Occipital lobe (tissue), 2 donors: ENCODE data around the gene CD99. TPM values are rescaled to one million over a fixed set of nuclear protein-coding genes. Genes with fewer than 3 reads are reported as not detected.

Source experiments
- DNase-seq: peaks from one replicate; lab custom pipeline; 2025; lab: John Stamatoyannopoulos, UW
- total RNA-seq: library from RNA; depleted of rRNA; stranded (reverse); fragments of >200 nt; gene quantifications from one replicate; pipeline ENCODE4 v1.2.3, GENCODE V29; 2014

CD99 gene, protein sequence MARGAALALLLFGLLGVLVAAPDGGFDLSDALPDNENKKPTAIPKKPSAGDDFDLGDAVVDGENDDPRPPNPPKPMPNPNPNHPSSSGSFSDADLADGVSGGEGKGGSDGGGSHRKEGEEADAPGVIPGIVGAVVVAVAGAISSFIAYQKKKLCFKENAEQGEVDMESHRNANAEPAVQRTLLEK
- 7.2 TPM for total RNA-seq

DNA sequence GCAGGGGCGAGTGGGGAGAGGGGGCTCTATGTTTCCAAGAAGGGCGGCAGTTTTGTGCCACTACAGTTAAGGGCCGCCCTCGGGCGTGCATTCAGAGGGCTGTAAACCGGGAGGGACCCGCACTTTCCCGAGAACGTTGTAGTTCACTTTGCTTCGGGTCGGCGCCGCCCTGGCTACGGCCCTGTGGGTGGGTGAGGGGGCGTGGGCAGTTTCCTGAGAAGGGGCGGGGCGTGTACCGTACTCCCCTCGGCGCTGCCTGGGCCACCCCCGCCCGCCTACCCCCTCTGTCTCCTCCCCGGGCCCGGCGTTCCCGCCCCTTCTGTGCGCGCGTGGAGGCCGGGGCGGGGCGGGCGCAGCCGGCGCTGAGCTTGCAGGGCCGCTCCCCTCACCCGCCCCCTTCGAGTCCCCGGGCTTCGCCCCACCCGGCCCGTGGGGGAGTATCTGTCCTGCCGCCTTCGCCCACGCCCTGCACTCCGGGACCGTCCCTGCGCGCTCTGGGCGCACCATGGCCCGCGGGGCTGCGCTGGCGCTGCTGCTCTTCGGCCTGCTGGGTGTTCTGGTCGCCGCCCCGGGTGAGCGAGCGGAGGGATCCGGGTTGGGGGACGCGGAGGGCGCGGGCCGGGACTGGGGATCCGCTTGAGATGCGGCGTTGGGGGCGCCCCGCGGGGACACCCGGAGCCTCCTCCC, at the start of gene CD99:
TSS of gene CD99 (plus strand) at position 440 of the 687 bp plus-strand sequence. CDS start at position 506, 66 bp downstream.
- DNase-seq = no peak

DNA sequence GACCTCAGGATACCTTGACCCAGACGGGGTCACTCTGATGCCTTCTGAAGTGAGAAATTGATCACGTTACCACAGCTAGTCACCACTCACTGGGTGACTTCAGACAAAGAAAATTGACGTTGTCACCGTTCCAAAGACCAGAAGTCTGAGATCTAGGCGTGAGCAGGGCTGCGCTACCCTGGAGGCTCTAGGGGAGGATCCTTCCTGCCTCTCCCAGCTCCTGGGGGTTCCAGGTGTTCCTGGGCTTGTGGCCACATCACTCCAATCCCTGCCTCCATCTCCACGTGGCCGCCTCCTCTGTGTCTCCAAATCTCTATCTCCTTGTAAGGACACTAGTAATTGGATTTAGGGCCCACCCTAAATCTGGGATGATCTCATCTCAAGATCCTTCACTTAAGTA, 48.9 kb upstream of the CD99 start:
- no peak for DNase-seq

DNA sequence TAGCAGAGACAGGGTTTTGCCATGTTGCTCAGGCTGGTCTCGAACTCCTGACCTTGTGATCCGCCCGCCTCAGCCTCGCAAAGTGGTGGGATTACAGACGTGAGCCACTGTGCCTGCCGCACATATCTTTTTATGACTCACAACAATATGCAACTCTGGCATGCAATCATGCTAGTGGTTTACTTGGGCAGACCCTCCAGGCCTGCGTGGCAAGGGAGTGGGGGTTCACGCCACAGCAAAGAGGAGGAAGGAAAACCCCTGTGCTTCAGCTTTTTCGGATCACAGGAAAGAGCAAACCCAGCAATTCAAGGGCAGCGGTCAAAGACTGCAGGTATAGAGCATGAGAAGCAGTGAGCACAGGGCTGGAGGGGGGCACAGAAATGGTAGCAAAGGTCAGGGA, 48.3 kb upstream of the CD99 start:
- no peak for DNase-seq

DNA sequence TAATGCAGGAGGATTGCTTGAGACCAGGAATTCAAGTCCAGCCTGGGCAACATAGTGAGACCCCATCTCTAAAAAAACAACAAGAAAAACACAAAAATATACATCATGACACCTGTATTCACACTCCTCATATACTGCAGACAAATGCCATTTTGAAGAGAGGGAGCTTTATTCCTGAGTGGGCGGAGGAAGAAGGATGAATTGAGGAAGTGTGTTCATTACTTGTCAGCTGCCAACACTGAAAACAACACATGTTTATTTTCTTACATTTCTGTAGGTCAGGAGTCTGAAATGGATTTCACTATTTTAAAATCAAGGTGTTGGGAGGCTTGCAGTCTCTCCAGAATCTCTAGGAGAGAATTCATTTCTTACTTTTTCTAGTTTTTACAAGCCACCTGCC, 47.2 kb upstream of the CD99 start:
- no peak for DNase-seq

DNA sequence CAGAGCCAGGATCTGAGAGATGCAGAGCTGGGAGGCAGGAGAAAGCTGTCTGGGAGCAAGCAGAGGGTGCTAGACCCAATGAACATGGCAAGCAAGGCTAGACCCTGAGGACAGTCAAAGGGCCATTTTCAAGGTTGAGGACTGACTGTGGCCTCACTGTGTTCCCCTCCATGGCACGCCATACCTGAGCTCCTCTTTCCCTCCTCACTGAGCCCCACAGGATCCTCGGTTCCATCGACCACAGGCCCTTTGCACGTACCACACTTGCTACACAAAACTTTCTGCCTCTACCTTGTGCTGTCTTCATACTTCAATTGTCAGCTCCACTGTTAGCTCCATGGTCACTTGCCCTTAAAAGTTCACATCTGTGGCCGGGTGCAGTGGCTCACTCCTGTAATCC, 45.5 kb upstream of the CD99 start:
- no peak for DNase-seq

DNA sequence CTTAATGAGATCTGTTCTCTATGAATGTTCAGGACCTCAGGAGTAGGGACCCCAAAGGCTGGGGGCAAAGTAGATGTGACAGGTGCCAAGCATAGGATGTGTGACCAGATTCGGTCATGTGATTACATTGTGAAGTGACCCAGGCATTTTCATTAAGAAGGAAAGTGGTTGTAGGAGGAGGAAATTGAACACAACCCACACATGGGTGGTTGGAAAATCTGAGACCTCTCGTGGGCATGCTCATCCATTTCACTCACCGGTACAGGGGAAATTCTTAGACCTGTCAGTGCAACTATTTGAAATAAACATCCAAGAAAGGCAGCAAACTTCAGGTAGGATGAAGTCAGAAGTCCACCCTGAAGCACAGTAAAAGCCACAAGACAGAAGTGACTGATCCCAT, 43.5 kb upstream of the CD99 start:
- no peak for DNase-seq

DNA sequence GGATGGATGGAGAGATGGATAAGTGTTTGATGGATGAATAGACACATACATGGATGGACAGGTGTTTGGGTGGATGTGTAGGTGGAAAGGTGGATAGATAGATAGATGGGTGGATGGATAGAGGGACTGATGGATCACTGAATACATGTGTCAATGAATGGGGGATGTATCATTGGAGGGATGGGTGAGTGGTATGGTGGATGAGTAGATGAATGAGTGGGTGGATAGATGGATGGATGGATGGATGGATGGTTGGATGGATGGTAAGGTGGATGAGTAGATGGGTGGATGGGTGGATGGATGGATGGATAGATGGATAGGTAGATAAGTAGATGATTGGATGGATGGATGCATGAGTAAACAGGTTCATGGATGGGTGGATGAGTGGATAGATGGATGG, 41.1 kb upstream of the CD99 start:
- no peak for DNase-seq

DNA sequence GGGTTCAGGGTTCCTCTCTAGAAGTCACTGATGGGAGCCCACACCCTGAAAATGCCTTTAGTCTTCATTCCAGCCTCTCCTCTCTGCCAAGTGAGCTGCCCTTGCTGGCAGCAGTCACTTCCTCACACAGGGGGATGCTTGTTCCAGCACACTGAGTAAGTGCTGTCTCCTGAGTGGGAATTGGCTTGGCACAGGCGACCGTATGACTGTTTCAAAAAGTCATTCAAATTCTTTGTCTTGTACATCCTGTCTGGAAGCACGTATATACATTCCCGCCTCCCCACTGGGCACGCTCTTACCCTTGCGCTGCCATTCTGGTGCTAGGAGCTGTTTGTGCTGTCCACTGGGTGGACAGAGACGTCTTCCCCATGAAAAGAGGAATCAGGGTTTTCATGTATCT, 40.2 kb upstream of the CD99 start:
- no peak for DNase-seq

DNA sequence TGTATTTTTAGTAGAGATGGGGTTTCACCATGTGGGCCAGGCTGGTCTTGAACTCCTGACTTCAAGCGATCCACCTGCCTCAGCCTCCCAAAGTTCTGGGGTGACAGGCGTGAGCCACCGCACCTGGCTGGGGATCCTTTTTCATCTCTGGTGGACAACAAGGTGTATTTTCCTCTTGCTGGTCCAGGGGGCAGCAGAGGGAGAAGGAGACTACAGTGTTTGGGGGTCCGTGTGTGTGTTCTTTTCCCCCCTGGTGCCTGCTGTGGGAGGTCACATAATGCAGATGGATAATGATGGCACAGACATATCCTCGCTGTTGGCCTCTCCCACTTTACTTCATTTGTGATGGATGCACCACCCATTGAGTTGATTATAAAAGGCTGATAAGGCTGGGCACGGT, 39.0 kb upstream of the CD99 start:
- DNase-seq = no peak

DNA sequence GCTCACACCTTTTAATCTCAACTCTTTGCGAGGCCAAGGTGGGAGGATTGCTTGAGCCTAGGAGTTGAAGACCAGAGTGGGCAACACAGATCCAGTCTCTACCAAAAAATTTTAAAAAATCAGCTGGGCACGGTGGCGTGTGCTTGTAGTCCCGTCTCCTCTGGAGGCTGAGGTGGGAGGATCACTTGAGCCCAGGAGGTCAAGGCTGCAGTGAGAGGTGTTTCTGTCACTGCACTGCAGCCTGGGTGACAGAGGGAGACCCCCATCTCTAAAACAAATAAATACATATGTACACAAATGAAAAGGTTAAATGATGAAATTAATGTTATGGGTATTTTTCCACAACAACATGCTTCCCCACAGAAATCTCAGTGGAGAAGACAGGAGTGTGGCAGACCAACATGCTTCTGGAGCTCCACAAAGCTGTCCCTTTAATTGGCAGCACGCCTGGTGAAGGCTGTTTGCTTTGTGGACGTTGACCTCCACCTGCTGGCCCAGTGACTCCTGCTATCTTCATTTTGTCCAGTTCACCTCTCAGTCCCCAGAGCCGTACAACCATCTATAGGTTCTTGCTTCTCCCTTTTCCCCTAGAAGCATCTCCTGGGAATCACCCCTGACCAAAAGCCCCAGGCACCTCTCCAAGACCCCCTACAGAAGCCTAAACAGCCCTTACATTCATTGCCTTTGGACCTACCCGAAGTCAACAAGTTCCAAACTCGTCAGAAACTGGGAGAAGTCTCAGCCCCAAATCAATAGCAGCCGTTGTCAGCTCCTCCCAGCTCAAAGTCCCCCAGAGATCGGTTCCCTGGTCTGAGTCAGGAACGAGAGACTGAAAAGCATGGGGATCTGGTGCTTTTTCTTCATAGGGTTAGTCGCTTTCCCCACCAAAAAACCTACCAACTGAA, 36.4 kb upstream of the CD99 start:
- no peak for DNase-seq

DNA sequence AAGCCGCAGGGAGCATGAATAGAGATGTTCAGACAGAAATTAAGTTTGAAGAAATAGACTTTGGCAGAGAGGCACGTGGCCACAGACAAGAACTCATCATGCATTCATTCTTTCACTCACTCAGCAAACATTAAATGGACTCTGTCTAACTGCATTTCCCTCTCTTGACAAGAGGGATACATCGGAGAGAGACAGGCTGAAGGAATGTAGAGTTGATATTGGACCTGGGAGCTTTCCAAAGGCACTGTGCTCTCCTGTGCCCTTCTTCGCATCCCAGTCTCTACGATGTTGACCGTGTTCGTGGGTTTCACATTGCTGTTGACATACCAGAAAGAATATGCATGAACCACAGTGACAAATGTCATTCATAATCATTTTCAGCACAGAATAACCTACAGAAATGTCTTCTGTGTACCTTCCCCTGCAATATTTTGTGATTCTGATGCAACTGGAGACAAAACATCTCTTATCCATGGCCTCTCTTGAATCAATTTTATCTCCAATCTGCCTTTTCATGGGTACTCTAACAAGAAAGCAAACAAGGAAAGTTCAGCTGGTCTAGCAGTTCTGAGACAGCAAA, 34.7 kb upstream of the CD99 start:
- no peak for DNase-seq

DNA sequence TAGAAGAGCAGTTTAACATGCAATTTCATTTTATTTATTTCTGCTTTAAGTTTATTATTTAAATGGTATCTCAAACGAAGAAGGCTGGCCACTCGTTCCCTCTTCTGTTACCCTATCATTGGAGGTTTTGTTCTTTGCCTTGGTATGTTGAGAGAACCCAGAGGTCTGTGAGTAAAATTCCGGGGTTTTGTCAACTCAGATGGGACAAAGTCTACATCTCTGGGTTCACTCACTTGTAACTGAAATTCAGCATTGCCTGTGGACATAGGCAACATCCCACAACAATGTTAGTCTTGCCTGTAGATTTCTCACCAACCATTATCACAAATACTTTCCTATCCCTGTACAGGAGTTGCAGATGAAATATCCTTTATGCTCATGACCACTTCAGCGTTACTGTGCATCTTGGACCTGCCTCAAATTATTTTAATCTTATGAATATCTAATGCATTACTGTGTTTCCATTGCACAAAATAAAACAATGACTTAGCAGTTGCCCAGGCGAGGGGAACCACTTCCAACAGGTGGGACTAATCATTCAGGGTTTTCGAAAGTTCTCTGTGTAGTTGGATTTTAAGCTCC, 33.5 kb upstream of the CD99 start:
- DNase-seq = no peak

DNA sequence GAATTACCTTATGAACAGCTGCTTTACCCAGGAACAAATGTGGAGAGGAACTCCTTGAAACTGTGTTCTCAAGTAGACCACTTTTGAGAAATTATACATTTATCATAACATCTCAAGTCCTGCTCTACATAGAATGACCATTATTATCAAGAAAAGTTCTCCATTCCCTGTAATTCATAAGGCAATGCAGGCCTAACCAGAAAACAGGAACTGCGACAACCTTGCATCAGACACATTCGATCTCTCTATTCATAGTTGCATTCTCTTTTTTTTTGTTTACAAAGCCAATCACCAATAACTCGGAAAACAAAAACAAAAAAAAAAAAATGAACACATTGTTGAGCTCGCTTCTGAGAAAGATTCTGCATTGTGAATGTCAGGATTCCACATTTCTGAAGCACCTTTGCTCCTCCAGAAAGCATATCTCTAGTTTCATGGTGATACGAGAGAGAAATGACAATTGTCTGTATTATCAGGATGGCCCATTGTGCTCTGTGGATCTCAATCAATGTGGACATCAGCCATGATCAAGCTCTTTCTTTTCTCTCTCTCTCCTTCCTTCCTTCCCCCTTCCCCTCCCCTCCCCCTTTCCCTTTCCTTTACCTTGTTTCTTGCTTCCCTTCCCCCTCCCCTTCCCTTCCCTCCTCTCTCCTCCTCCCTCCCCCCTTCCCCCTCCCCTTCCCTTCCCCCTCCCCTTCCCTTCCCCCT, 32.4 kb upstream of the CD99 start:
- DNase-seq = no peak

DNA sequence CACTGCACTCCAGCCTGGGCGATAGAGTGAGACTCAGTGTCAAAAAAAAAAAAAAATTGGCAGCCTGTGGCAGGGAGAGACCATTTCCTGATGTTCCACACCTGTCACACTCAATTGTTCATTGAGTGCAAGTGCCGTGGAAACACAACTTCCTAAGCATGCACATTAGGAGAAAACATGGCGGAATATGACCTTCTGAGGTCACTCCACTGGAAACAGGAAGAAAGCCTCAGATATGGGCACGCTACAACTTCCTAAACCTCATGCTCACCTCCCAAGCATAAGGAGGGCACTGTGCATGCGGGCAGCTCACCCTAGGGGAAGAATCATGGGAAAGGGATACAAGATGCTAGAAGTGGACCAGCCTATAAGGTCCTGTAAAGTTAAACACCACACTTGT, 28.5 kb upstream of the CD99 start:
- DNase-seq = no peak

DNA sequence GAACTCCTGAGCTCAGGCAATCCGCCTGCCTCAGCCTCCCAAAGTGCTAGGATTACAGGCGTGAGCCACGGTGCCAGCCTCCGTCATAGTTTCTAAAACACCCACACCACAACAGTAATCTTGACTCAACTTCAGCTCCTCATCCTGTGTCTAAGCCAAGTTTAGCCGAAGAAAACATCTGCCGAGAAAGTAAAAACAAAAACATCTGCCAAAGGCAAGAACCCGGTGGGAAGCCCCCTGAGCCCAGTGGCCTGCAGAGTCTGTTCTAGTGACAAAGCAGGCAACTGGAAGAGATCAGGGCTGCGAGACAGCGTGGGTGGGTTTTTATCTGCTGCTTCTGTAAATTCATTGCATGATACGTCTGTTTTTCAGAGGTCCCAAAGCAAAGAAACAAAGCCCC, 26.6 kb upstream of the CD99 start:
- no peak for DNase-seq

DNA sequence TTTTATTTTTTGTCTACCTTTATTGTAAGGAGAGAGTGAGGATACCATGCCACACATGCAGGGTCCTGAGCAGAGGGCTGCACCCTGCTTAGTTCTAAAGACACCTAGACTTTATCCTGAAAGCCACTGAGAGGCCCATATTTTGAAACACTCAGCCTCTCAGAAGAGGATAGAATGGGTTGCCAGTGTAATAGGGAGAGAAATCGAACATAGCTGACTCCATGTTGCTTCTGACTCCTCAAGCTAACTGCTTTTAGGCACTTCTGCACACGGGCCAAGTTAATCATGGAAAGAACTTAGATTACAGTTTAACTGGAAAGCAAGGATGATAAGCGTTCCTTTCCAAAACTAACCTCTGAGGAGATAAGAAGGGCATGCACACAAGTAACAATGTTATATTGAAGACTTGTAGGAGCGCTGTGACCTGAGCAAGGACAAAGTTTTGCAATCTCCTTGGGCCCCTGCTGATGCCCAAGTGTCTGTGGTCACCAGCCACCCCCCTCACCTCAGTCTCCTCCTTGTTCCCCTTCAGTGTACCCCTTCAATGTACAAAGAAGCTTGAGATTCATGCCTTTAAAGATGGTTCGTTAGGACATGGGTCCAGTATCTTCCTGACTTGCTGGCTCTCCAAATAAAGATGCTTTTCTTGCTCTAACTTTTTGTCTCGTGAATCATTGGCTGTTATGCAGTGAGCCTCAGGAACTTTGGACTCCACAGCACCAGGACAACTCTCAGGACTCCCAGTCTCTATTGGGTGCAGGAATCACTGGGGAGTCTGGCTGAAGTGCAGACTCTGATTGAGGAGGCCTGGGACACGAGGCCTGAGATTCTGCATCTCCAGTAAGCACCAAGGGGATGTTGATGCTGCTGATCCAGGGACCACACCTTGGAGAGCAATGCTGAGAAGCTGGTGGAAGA, 25.4 kb upstream of the CD99 start:
- DNase-seq = no peak

DNA sequence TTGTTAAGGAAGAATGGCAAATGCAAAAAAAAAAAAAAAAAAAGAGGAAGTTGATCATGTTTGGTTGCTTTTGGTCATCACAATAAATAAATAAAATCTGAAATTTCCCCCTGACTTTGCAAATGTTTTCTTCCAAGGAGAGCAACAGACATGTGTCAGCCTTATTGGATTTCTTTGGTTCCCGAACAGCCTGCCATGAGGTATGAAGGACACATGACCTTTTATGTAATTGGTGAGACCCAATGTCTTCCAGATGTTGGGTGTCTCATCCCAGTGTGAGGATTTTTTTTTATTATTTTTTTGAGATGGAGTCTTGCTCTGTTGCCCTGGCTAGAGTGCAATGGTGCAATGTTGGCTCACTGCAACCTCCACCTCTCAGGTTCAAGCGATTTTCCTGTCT, 24.6 kb upstream of the CD99 start:
- DNase-seq = no peak

DNA sequence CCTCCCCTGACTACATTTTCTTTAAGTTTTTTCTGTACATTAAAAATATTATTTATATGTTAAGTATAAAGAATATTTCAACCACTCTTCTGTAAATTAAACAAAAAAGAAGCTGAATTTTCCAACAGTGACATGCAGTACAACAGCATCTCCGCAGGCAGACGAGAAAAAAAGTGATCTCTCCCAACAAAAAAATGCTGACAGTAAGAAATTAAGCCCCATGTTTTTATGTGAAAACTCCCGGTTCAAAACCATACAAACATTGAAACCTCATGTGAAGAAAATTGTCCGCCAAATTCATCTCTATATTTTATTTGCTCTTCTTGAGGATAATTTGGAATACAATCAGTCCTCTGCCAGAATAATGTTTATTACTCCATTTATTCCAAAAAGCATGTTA, 20.1 kb upstream of the CD99 start:
- DNase-seq = no peak

DNA sequence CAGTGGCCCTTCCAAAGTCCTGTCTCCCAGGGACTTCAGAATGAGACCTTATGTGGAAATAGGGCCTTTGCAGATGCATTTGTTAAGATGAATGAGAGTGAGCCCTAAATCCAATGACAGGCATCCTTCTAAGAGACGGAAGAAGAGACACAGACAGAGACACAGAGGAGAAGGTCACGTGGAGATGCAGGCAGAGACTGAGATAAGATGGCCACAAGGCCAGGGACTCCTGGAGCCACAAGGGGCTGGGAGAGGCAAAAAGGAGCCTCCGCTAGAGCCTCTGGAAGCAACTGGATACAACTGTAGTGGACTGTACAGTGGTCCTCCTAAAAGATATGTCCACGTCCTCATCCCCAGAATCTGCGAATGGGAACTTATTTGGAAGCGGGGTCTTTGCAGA, 19.0 kb upstream of the CD99 start:
- no peak for DNase-seq

DNA sequence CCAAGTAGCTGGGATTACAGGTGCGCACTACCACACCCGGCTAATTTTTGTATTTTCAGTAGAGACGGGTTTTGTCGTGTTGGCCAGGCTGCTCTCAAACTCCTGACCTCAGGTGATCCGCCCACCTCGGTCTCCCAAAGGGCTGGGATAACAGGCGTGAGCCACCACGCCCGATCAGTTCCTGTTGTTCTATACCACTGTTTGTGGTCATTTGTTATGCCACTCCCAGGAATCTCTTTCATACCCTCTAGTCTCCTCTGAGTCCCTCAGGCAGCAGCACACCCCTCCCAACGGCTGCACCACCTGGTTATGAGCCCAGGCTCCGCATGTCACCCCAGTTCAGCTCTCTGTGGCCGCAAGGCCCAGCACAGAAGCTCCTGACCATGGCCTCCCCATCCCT, 17.5 kb upstream of the CD99 start:
- DNase-seq = no peak
